HG02623 (cell line): ENCODE data around the gene OVAAL.

Experiments
- ATAC-seq: cut with Tn5 transposase; IDR thresholded peaks from one replicate; pipeline ENCODE4 v1.9.1; 2021; ENCODE audit warnings: moderate library complexity; ENCODE audit not compliant: unreplicated experiment

Gene OVAAL

GRCh38 chr1:180568184-180568583 is 9.4 kb downstream of the OVAAL start:
- ATAC-seq, result no peak

- no peak for ATAC-seq
Measured at GRCh38 chr1:180571060-180571831, 12.5 kb downstream of the OVAAL start.

- no peak for ATAC-seq
Measured at GRCh38 chr1:180571832-180572636, 13.3 kb downstream of the OVAAL start.

GRCh38 chr1:180572760-180573159 is 14.0 kb downstream of the OVAAL start:
- no peak for ATAC-seq

- no peak for ATAC-seq
Measured at GRCh38 chr1:180574031-180574713, 15.4 kb downstream of the OVAAL start.

GRCh38 chr1:180577361-180577760 is 18.6 kb downstream of the OVAAL start:
- ATAC-seq, result no peak

- ATAC-seq, result no peak
Measured at GRCh38 chr1:180579961-180580611, 21.3 kb downstream of the OVAAL start.

- no peak for ATAC-seq
Measured at GRCh38 chr1:180581635-180582039, 22.9 kb downstream of the OVAAL start.

- no peak for ATAC-seq
Measured at GRCh38 chr1:180584869-180585268, 26.1 kb downstream of the OVAAL start.

- no peak for ATAC-seq
Measured at GRCh38 chr1:180585994-180586359, 27.2 kb downstream of the OVAAL start.

- ATAC-seq, result no peak
Measured at GRCh38 chr1:180586671-180587155, 27.9 kb downstream of the OVAAL start.

- no peak for ATAC-seq
Measured at GRCh38 chr1:180588121-180588520, 29.4 kb downstream of the OVAAL start.

GRCh38 chr1:180590889-180591288 is 32.1 kb downstream of the OVAAL start:
- ATAC-seq, result no peak

- no peak for ATAC-seq
Measured at GRCh38 chr1:180593382-180593781, 34.6 kb downstream of the OVAAL start.

GRCh38 chr1:180594723-180595122 is 36.0 kb downstream of the OVAAL start:
- ATAC-seq, result no peak

- no peak for ATAC-seq
Measured at GRCh38 chr1:180595966-180596365, 37.2 kb downstream of the OVAAL start.

GRCh38 chr1:180597520-180597919 is 38.8 kb downstream of the OVAAL start:
- no peak for ATAC-seq

- ATAC-seq, result no peak
Measured at GRCh38 chr1:180598333-180598974, 39.7 kb downstream of the OVAAL start.

GRCh38 chr1:180600343-180600742 is 41.6 kb downstream of the OVAAL start:
- no peak for ATAC-seq

- no peak for ATAC-seq
Measured at GRCh38 chr1:180601512-180601911, 42.7 kb downstream of the OVAAL start.
